Measurements from ENCODE around the gene GCG. TPM values are rescaled to one million over a fixed set of nuclear protein-coding genes. Genes with fewer than 3 reads are reported as not detected.

Gene GCG
- polyA plus RNA-seq, 2 donors = 0.10 to 0.14 TPM

- H3K9me3 ChIP-seq (ENCODE audit: control insufficient read depth in 2 of 2, insufficient read depth in 1 of 2, low read depth in 1 of 2, low read length in 1 of 2) = no peaks in the 10 kb centered on the region
- H3K4me3 ChIP-seq (ENCODE audit: low read depth in 1 of 2, low read length in 2 of 2) = no peak overlapping the region
- no peaks in the 10 kb centered on the region for H3K27me3 ChIP-seq (ENCODE audit: control insufficient read depth in 1 of 2, insufficient read depth in 2 of 2, low read length in 2 of 2)
- H3K27ac ChIP-seq (ENCODE audit: low read depth in 2 of 2, low read length in 1 of 2) = no peak overlapping the region
- H3K4me1 ChIP-seq (ENCODE audit: control insufficient read depth in 2 of 2, insufficient read depth in 2 of 2, low read length in 1 of 2) = no peaks in the 10 kb centered on the region
- WGBS, 2 donors = 40 to 48% methylated on average over 1 of the region's 1 CpG
- no peaks in the 10 kb centered on the region for H3K36me3 ChIP-seq (ENCODE audit: control insufficient read depth in 2 of 2, insufficient read depth in 2 of 2, low read length in 1 of 2)
Observed at GRCh38 chr2:162126111-162126519, 25.9 kb downstream of the GCG start.

GRCh38 chr2:162125138-162125537 is 26.9 kb downstream of the GCG start:
- 84 to 91% methylated on average over 2 of the region's 2 CpGs for WGBS, 2 donors
- Histone ChIP-seq H3K9me3 (ENCODE audit: control insufficient read depth in 2 of 2, insufficient read depth in 1 of 2, low read depth in 1 of 2, low read length in 1 of 2) (no peaks in the 10 kb centered on the region), H3K4me3 (ENCODE audit: low read depth in 1 of 2, low read length in 2 of 2) (no peak overlapping the region), H3K36me3 (ENCODE audit: control insufficient read depth in 2 of 2, insufficient read depth in 2 of 2, low read length in 1 of 2) (no peaks in the 10 kb centered on the region), H3K27ac (ENCODE audit: low read depth in 2 of 2, low read length in 1 of 2) (no peak overlapping the region), H3K4me1 (ENCODE audit: control insufficient read depth in 2 of 2, insufficient read depth in 2 of 2, low read length in 1 of 2) (no peaks in the 10 kb centered on the region), H3K27me3 (ENCODE audit: control insufficient read depth in 1 of 2, insufficient read depth in 2 of 2, low read length in 2 of 2) (no peaks in the 10 kb centered on the region)

GRCh38 chr2:162123806-162124758 is 28.0 kb downstream of the GCG start:
- Histone ChIP-seq H3K4me3 (ENCODE audit: low read depth in 1 of 2, low read length in 2 of 2) (no peak overlapping the region), H3K36me3 (ENCODE audit: control insufficient read depth in 2 of 2, insufficient read depth in 2 of 2, low read length in 1 of 2) (no peaks in the 10 kb centered on the region), H3K4me1 (ENCODE audit: control insufficient read depth in 2 of 2, insufficient read depth in 2 of 2, low read length in 1 of 2) (no peaks in the 10 kb centered on the region), H3K9me3 (ENCODE audit: control insufficient read depth in 2 of 2, insufficient read depth in 1 of 2, low read depth in 1 of 2, low read length in 1 of 2) (no peaks in the 10 kb centered on the region), H3K27ac (ENCODE audit: low read depth in 2 of 2, low read length in 1 of 2) (no peak overlapping the region), H3K27me3 (ENCODE audit: control insufficient read depth in 1 of 2, insufficient read depth in 2 of 2, low read length in 2 of 2) (no peaks in the 10 kb centered on the region)
- WGBS, 2 donors = 29 to 30% methylated on average over 9 of the region's 9 CpGs

- 44 to 54% methylated on average over 7 of the region's 7 CpGs for WGBS, 2 donors
- no peak overlapping the region for H3K4me3 ChIP-seq (ENCODE audit: low read depth in 1 of 2, low read length in 2 of 2)
- peaks cover 0 to 2% of the 10 kb centered on the region in 2 donors for H3K4me1 ChIP-seq (ENCODE audit: control insufficient read depth in 2 of 2, insufficient read depth in 2 of 2, low read length in 1 of 2)
- no peaks in the 10 kb centered on the region for H3K36me3 ChIP-seq (ENCODE audit: control insufficient read depth in 2 of 2, insufficient read depth in 2 of 2, low read length in 1 of 2)
- H3K27ac ChIP-seq (ENCODE audit: low read depth in 2 of 2, low read length in 1 of 2) = peak overlapping the region; percentile 6 to 14
- H3K27me3 ChIP-seq (ENCODE audit: control insufficient read depth in 1 of 2, insufficient read depth in 2 of 2, low read length in 2 of 2) = no peaks in the 10 kb centered on the region
- no peaks in the 10 kb centered on the region for H3K9me3 ChIP-seq (ENCODE audit: control insufficient read depth in 2 of 2, insufficient read depth in 1 of 2, low read depth in 1 of 2, low read length in 1 of 2)
Observed at GRCh38 chr2:162118166-162119031, 33.6 kb downstream of the GCG start.

- Histone ChIP-seq H3K27ac (ENCODE audit: low read depth in 2 of 2, low read length in 1 of 2) (no peak overlapping the region), H3K36me3 (ENCODE audit: control insufficient read depth in 2 of 2, insufficient read depth in 2 of 2, low read length in 1 of 2) (no peaks in the 10 kb centered on the region), H3K9me3 (ENCODE audit: control insufficient read depth in 2 of 2, insufficient read depth in 1 of 2, low read depth in 1 of 2, low read length in 1 of 2) (no peaks in the 10 kb centered on the region), H3K27me3 (ENCODE audit: control insufficient read depth in 1 of 2, insufficient read depth in 2 of 2, low read length in 2 of 2) (no peaks in the 10 kb centered on the region), H3K4me3 (ENCODE audit: low read depth in 1 of 2, low read length in 2 of 2) (no peak overlapping the region), H3K4me1 (ENCODE audit: control insufficient read depth in 2 of 2, insufficient read depth in 2 of 2, low read length in 1 of 2) (peaks cover 0 to 2% of the 10 kb centered on the region in 2 donors)
Observed at GRCh38 chr2:162116352-162116751, 35.7 kb downstream of the GCG start.

- H3K4me1 ChIP-seq (ENCODE audit: control insufficient read depth in 2 of 2, insufficient read depth in 2 of 2, low read length in 1 of 2) = peaks cover 0 to 2% of the 10 kb centered on the region in 2 donors
- H3K27ac ChIP-seq (ENCODE audit: low read depth in 2 of 2, low read length in 1 of 2) = no peak overlapping the region
- WGBS, 2 donors = 99 to 100% methylated on average over 2 of the region's 2 CpGs
- no peaks in the 10 kb centered on the region for H3K27me3 ChIP-seq (ENCODE audit: control insufficient read depth in 1 of 2, insufficient read depth in 2 of 2, low read length in 2 of 2)
- no peaks in the 10 kb centered on the region for H3K36me3 ChIP-seq (ENCODE audit: control insufficient read depth in 2 of 2, insufficient read depth in 2 of 2, low read length in 1 of 2)
- no peak overlapping the region for H3K4me3 ChIP-seq (ENCODE audit: low read depth in 1 of 2, low read length in 2 of 2)
- no peaks in the 10 kb centered on the region for H3K9me3 ChIP-seq (ENCODE audit: control insufficient read depth in 2 of 2, insufficient read depth in 1 of 2, low read depth in 1 of 2, low read length in 1 of 2)
Observed at GRCh38 chr2:162115076-162115475, 37.0 kb downstream of the GCG start.

- no peaks in the 10 kb centered on the region for H3K36me3 ChIP-seq (ENCODE audit: control insufficient read depth in 2 of 2, insufficient read depth in 2 of 2, low read length in 1 of 2)
- H3K27ac ChIP-seq (ENCODE audit: low read depth in 2 of 2, low read length in 1 of 2) = no peak overlapping the region
Observed at GRCh38 chr2:162114271-162114670, 37.8 kb downstream of the GCG start.

GRCh38 chr2:162113776-162114168 is 38.3 kb downstream of the GCG start:
- no peaks in the 10 kb centered on the region for H3K9me3 ChIP-seq (ENCODE audit: control insufficient read depth in 2 of 2, insufficient read depth in 1 of 2, low read depth in 1 of 2, low read length in 1 of 2)
- no peaks in the 10 kb centered on the region for H3K36me3 ChIP-seq (ENCODE audit: control insufficient read depth in 2 of 2, insufficient read depth in 2 of 2, low read length in 1 of 2)
- no peaks in the 10 kb centered on the region for H3K27me3 ChIP-seq (ENCODE audit: control insufficient read depth in 1 of 2, insufficient read depth in 2 of 2, low read length in 2 of 2)
- H3K4me3 ChIP-seq (ENCODE audit: low read depth in 1 of 2, low read length in 2 of 2) = no peak overlapping the region
- 51 to 61% methylated on average over 1 of the region's 1 CpG for WGBS, 2 donors
- peaks cover 0 to 2% of the 10 kb centered on the region in 2 donors for H3K4me1 ChIP-seq (ENCODE audit: control insufficient read depth in 2 of 2, insufficient read depth in 2 of 2, low read length in 1 of 2)
- H3K27ac ChIP-seq (ENCODE audit: low read depth in 2 of 2, low read length in 1 of 2) = no peak overlapping the region

More at GRCh38 chr2:162114271-162114670, 37.8 kb downstream of the GCG start:
- Histone ChIP-seq H3K27me3 (ENCODE audit: control insufficient read depth in 1 of 2, insufficient read depth in 2 of 2, low read length in 2 of 2) (no peaks in the 10 kb centered on the region), H3K4me3 (ENCODE audit: low read depth in 1 of 2, low read length in 2 of 2) (no peak overlapping the region), H3K4me1 (ENCODE audit: control insufficient read depth in 2 of 2, insufficient read depth in 2 of 2, low read length in 1 of 2) (peaks cover 0 to 2% of the 10 kb centered on the region in 2 donors), H3K9me3 (ENCODE audit: control insufficient read depth in 2 of 2, insufficient read depth in 1 of 2, low read depth in 1 of 2, low read length in 1 of 2) (no peaks in the 10 kb centered on the region)
- 23 to 26% methylated on average over 1 of the region's 1 CpG for WGBS, 2 donors

- Histone ChIP-seq H3K36me3 (ENCODE audit: control insufficient read depth in 2 of 2, insufficient read depth in 2 of 2, low read length in 1 of 2) (no peaks in the 10 kb centered on the region), H3K27me3 (ENCODE audit: control insufficient read depth in 1 of 2, insufficient read depth in 2 of 2, low read length in 2 of 2) (no peaks in the 10 kb centered on the region), H3K9me3 (ENCODE audit: control insufficient read depth in 2 of 2, insufficient read depth in 1 of 2, low read depth in 1 of 2, low read length in 1 of 2) (no peaks in the 10 kb centered on the region), H3K4me3 (ENCODE audit: low read depth in 1 of 2, low read length in 2 of 2) (no peak overlapping the region), H3K27ac (ENCODE audit: low read depth in 2 of 2, low read length in 1 of 2) (no peak overlapping the region), H3K4me1 (ENCODE audit: control insufficient read depth in 2 of 2, insufficient read depth in 2 of 2, low read length in 1 of 2) (no peaks in the 10 kb centered on the region)
- WGBS, 2 donors = 68 to 74% methylated on average over 3 of the region's 3 CpGs
Observed at GRCh38 chr2:162113088-162113775, 38.8 kb downstream of the GCG start.

Measured in esophagus (tissue), 2 donors.